ENCODE data around the gene RIPK1.

DNA sequence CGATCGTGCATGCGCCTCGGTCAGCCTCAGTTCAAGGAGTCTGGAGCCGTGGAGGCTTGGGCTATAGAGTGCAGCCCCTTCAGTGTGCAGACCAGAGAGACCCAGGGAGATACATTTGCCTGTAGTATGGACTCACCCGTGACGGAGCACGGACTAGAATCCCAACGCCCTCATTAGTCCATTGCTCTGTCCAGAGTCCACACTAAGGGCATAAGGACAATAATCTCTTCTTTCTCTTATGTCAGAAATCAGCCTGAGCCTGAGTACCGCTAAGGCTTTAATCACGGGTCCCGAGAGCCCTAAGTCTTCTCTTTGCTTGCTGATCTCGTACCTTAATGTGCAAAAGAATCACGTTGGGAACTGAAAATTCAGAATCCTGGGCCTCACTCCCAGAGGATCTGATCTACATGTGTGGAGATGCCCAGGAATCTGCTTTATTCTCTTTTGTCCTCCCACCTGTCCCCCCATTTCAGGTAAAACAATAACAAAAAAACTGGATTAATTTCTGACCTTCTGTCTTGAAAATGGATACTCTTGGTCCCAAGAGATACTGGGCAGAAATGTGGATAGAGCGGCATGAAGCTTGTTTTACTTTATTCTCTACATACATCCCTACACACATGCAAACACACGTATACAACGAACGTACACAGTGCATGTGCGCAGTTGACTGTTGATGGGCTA is 50.9 kb downstream of the RIPK1 start:
- no peak for TF ChIP-seq EP300 (IDR thresholded peaks at IDR 0.05; ENCODE audit: borderline replicate concordance in 1 of 2, low read depth in 1 of 2, low read length in 1 of 2)
- TF ChIP-seq, protein P1, sequence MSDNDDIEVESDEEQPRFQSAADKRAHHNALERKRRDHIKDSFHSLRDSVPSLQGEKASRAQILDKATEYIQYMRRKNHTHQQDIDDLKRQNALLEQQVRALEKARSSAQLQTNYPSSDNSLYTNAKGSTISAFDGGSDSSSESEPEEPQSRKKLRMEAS (IDR thresholded peaks at IDR 0.05; ENCODE audit: low read depth) = no peak

Data from SK-N-SH (cell line).